NCI-H446 treated with DMSO at 0.1 percent for 48 hours (cell line): ENCODE measurements around the gene ANKHD1.
"Not testable (repeated sequence)": the region's sequence is repeated elsewhere in the genome, so short reads cannot be mapped to it uniquely, and the experiment has no call there.

Experiments
- DNase-seq: peaks from one replicate; lab custom pipeline; 2025; lab: John Stamatoyannopoulos, UW

Gene ANKHD1

GRCh38 chr5:140427726-140428125 lies 26.1 kb downstream of the ANKHD1 start:
- DNase-seq: not testable (repeated sequence)

DNA sequence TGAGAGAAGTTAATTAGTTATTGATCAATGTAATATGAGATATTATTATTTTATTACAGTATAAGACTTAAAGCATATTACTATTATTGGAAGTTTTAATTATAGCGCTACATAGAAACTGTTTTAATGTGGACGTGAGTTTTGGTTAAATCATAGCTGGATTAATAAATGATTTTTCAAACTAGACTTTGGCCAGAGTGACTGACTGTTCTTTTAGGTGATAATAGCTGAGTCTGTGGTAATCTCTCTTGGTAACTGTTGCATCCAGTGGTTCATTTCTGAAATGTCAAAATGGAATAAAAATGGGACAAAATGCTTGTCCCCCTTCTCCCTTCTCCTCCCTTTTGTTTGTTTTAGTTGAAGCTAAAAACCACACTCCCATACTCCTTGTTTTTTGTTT lies 28.1 kb downstream of the ANKHD1 start:
- DNase-seq: no peak

- no peak for DNase-seq
Measured at GRCh38 chr5:140432212-140432611, 30.6 kb downstream of the ANKHD1 start.

DNA sequence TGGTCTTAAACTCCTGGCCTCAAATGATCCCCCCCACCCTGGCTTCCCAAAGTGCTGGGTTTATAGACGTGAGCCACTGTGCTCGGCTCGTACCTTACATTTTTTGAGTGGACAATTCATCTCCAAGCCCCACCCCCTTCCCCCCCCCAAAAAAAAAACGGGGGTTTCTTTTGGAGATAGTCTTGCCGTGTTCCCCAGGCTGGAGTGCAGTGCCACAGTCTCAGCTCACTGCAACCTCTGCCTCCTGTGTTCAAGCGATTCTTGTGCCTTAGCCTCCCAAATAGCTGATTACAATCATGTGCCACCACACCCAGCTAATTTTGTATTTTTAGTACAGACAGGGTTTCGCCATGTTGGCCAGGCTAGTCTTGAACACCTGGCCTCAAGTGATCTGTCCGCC lies 31.3 kb downstream of the ANKHD1 start:
- no peak for DNase-seq

DNA sequence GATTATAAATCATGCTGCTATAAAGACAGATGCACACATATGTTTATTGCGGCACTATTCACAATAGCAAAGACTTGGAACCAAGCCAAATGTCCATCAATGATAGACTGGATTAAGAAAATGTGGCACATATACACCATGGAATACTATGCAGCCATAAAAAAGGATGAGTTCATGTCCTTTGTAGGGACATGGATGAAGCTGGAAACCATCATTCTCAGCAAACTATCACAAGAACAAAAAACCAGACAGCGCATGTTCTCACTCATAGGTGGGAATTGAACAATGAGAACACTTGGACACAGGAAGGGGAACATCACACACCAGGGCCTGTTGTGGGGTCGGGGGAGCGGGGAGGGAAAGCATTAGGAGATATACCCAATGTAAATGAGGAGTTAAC lies 55.7 kb downstream of the ANKHD1 start:
- not testable (repeated sequence) for DNase-seq

- no peak for DNase-seq
Measured at GRCh38 chr5:140466981-140467742, 65.5 kb downstream of the ANKHD1 start.

DNA sequence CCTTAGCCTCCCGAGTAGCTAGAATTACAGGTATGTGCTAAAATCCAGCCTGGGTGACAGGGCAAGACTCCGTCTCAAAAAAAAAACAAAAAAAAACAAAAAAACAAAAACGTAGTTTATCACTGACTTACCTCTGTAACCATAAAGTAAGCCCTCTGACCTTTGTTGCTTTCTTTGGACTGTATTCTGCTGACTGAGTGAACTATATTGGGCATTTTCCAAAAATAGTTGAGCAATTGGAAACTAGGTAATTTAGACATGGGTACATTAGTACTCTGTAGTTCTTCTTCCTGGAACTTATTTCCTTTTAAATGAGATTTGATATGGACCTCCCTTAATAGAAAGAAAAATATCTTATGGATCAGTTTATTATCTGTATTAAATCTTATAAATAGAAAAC lies 66.6 kb downstream of the ANKHD1 start:
- DNase-seq: no peak

GRCh38 chr5:140469259-140469658 lies 67.6 kb downstream of the ANKHD1 start:
- no peak for DNase-seq

DNA sequence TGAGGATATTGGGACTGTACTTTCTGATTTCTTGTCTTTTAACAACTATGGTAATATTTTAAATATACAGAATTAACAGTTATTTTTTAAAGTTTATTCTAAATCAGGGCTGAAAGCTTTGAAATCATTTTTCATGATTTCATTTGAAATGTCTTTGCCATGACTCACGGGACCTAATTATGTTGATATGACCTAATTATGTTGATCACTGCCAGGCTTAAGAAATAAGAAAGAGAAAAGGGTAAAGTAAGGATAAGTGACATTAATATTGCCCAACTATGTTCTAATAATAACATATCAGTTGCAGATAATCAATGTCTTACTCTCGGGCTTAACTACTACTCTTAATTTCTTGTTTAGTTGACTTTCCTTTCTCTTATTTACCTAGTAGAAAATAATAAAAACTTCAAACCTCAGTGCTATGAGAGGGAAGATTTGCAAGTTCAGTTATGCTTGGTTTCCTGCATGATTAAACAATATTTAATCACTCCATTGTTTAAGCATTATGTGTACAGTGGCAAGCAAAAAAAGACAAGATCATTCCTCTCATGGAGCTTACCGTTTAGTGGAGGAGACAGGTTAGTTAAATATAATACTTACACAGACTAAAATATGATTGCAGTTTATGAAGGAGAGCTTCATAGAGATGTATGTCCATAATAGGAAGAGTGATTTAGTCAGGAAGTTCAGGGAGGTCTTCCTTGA lies 78.8 kb downstream of the ANKHD1 start:
- DNase-seq: no peak

DNA sequence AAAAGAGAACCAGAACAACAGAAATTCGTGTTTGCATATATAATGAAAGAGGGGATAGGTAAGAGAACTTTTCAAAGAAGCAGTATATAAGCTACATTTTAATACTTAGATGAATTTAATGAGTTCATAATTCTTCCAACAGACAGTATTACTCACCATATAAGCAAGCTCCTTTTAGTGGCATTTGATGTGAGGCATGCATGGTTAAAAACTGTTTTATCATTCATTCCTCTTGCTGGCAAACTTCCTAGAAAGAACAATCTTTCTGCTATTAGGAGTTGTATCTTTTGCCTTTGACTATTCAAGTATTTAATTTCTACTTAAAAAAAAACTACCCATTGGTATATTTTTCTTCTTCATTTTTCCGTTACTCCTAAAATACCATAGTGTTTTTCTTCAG lies 80.1 kb downstream of the ANKHD1 start:
- DNase-seq: no peak

DNA sequence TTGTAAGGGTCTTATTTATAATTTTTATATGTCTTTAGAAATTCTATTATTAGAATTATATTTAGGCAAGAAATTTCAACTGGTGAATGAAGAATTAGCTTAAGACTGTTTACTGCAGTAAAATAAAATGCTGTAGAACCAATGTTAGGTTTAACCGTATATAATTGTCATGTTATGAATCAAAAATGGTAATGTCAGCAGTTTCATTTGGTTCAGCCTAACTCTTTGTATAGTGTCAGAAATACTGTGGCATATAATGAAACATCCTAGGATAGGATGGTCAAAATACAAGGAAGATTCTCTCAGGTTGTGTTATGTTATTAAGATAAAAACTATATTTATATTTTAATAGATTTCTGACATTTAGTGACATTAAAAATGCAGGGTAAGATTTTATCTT lies 81.4 kb downstream of the ANKHD1 start:
- DNase-seq: no peak

DNA sequence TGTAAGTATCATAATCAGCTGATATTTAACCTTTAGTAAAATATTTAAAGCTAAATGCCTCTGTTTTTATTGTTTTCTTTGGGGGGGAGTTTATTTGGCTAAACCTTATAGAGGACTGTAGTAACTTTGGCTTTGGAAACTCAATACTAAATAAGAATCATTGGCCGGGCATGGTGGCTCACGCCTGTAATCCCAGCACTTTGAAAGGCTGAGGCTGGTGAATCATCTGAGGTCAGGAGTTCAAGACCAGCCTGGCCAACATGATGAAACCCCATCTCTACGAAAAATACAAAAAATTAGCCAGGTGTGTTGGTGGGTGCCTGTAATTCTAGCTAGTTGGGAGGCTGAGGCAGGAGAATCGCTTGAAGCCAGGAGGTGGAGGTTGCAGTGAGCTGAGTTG lies 86.5 kb downstream of the ANKHD1 start:
- not testable (repeated sequence) for DNase-seq

DNA sequence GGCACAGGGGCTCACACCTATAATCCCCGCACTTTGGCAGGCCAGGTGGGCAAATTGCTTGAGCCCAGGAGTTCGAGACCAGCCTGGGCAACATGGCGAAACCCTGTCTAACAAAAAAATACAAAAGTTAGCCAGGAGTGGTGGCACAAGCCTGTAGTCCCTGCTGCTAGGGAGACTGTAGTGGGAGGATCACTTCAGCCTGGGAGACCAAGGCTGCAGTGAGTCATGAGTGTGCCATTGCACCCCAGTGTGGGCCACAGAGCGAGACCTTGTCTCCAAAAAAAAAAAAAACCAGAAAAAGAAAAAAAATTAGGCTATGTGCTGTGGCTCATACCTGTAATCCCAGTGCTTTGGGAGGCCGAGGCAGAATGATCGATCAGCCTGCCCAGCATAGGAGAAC lies 87.3 kb downstream of the ANKHD1 start:
- DNase-seq: no peak

GRCh38 chr5:140497897-140498296 lies 96.3 kb downstream of the ANKHD1 start:
- no peak for DNase-seq

DNA sequence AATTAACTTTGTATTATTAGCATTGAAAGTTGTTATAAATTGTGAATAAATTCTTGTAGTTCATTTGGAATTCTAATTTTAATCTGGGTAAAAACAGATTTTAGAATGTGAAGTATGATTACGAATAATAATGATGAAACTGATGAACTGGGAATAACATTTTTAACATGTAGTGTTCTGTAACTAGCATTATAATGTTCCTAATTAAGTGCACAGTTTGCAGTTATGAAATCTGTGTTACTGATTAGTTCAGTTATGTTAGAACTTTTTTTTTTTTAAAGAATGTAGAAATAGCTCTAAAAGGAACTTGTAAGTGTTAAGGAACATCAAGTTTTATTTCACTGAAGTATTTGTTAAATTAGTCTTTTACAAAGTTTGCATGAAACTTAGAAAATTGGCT lies 97.0 kb downstream of the ANKHD1 start:
- no peak for DNase-seq

DNA sequence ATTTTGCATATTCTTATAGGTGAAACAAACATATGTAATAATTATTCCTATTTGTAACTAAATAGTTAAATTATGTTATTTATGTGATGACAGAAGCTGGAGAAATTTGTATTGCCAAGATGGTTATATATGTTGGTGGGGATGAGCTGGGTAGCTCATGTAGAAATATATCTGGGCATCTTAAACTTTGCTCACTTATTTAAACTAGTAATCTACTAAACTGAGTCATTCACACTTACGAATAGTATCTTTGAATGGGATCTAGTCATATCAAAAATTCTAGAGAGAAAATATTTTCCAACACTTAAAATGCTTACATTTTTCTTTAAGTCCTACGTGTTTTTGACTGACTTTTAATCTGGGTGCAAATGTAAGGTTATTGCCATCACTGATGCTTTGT lies 101.2 kb downstream of the ANKHD1 start:
- DNase-seq: no peak

DNA sequence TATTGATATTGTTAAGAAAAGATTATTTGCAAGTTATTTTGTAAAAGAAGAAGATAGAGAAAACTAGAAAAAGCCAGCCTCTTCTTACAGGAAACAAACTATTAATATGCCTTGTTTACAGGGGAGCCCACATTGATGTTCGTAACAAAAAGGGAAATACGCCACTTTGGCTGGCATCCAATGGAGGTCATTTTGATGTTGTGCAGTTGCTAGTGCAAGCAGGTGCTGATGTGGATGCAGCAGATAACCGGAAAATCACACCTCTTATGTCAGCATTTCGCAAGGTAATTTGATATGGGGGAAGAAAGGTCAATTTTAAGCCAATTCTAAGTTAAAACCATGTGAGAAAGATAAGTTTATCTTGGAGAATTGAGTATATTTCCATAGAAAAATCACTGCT lies 108.3 kb downstream of the ANKHD1 start:
- DNase-seq: no peak

DNA sequence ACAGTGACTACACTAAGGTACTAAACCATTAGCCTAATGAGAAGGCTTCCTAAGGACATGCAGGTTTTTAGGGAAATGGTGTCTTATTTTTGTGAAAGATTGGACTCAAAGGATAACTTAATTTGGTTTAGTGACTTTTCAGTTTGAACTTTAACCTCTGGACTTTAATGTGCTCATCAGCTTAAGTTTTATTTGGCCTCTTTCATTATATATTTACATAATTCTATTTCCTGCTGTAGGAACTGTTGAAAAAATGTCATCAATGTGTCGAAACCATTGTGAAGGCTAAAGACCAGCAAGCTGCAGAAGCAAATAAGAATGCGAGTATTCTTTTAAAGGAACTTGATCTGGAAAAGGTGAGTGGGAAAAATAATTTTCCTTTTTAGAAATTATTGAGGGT lies 111.5 kb downstream of the ANKHD1 start:
- no peak for DNase-seq

DNA sequence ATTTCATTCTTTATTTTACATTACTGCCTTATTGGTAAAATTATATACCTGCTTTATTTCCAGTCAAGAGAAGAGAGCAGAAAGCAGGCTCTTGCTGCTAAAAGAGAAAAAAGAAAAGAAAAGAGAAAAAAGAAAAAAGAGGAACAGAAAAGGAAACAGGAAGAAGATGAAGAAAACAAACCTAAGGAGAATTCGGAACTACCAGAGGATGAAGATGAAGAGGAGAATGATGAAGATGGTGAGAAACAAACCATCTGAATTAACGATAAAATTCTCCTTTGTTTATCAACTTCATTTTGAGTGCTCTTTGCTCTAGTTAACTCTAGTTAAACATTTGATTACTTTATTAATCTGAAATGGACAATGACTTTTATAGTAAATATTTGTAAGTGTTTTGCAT lies 122.4 kb downstream of the ANKHD1 start:
- no peak for DNase-seq

DNA sequence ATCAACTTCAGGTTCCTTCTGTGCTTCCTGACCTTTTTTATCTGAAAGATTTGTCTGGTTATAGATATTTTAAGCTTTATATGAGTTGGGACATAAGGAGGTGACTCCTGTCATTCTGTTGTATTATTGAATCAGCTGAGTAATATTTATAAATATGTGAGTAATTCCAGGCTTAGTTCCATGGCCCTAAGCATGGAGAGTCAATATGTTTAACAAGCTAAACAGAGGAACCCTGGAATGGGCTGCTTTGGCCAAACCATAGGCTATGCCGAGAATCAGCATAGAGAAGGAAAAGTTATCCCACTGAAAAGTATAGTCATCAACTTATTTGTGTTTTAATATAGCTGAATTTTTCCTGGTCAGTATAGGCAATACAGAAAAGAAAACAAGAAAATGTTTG lies 138.6 kb downstream of the ANKHD1 start:
- no peak for DNase-seq

DNA sequence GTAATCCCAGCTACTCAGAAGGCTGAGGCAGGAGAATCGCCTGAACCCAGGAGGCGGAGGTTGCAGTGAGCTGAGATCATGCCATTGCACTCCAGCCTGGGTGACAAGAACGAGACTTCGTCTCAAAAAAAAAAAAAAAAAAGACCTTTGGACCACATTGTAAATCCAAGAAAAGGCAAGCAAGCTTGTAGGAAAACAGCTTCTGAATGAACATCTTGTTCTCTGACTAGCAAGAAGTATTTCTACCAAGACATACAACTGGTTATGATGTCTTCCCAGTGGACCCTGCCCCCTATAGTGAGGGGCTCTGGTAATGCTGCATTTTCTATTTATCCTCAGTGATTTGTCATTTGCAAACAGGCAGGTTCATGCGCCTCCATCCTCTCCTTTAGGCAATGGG lies 141.3 kb downstream of the ANKHD1 start:
- no peak for DNase-seq

DNA sequence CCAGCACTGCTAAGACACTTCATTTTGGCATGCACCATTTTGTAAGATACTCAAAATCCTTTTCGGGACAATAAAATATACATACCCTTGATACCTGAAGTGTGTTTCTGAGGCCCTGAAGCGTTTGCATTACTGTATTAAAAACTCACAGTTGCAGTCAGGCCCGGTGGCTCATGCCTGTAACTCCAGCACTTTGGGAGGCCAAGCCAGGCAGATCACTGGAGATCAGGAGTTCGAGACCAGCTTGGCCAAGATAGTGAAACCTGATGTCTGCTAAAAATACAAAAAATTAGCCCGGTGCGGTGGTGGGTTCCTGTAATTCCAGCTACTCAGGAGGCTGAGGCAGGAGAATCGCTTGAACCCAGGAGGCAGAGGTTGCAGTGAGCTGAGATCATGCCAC lies 143.4 kb downstream of the ANKHD1 start:
- no peak for DNase-seq

DNA sequence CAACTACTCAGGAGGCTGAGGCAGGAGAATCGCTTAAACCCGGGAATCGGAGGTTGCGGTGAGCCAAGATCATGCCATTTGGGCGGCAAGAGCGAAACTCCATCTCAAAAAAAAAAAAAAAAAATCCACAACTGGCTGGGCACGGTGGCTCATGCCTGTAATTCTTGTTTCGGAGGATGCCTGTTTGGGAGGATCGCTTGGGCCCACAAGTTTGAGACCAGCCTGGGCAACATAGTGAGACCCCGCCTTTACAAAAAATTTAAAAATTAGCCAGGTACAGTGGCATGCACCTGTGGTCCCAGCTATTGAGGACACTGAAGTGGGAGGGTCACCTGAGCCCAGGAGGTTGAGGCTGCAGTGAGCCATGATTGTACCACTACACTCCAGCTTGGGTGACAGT lies 144.0 kb downstream of the ANKHD1 start:
- DNase-seq: no peak
